Fibroblast of the conjunctiva (primary cell): ENCODE measurements around the gene TMEM86B.
"Not testable (repeated sequence)": the region's sequence is repeated elsewhere in the genome, so short reads cannot be mapped to it uniquely, and the experiment has no call there.

Experiments
- DNase-seq: peaks from one replicate; pipeline ENCODE4 v3.0.0-alpha.2; 2010; ENCODE audit warnings: low read depth

Gene TMEM86B

GRCh38 chr19:55220525-55220924 lies 8.0 kb downstream of the TMEM86B start:
- no peak for DNase-seq

GRCh38 chr19:55216461-55217198 lies 11.9 kb downstream of the TMEM86B start:
- peak; percentile 96 for DNase-seq

DNA sequence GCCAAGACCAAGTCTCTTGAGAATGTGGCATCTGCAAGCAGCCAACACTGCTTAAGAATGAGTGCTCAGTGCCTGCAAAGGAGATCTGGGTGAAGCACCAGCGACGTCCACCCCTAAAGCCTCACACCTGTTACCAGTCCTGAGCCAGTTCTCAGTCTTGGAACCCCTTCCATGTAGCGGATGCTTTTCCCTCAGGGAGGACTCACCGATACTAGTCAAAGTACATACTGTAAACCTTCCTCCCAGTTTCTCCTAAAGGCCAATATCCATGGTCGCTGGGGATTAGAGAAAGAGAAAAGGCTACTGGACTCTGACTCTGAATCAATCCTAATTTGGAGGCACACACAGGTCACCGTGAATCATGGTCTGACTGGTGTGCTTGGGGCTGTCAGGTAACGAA lies 15.0 kb downstream of the TMEM86B start:
- no peak for DNase-seq

DNA sequence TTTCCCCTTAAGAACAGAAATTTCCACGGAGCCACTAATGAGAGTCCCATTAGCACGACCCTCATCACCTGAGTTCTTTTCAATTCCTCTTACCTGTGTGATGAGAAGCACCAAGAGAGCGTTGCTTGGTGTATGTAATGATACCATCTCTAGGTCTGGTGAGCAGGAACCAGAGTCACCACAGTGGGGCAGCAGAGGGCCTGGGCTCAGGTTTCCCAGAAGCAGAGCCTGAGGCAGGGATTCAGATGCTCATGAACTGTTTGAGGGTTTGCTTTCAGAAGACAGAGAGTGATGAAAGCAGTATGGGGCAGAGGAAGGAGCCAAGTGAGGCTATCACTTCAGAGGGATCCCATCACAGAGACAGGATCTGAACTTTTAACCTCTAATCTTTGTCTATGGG lies 16.1 kb downstream of the TMEM86B start:
- DNase-seq: no peak

DNA sequence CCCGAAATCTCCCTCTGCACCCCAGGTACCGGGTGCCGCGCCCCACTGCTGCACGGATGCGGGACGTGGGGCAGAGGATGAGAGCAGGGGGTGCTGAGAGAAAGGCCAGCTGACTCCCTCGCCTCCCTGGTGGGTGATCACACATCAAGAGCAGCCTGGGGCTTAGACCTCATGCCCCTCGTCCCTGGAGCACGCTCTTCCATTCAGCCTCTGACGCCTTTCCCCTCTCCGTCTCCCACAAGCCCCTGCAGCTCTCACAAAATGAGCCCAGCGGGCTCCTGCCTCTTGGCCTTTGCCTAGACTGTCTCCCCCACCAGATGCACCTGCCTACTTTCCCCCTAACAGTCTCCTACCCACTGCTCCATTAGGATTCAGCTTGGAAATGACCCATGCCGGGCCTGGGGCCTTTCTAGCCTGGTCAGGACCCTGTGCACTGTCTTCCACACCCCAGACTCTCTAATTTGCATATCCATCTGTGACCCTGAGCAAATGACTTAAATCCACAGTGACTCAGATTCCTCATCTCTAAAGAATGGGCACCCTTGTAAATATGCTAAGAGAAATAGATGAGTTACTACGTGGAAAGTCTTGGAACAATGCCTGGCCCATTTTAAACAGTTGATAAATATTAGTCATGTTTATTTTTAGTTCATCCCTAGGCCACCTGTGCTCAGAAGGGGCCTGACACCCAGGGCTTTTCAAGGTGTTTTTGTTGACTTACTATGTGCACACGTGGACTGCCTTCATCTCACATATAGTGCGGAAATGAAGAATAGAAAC lies 18.7 kb downstream of the TMEM86B start:
- peak; percentile 61 for DNase-seq

GRCh38 chr19:55208880-55209692 lies 19.5 kb downstream of the TMEM86B start, which contains the start of gene PTPRH:
Gene PTPRH, minus strand, starts transcription at chr19:55209501. Its CDS starts 68 bp downstream, at chr19:55209433.
- no peak for DNase-seq

GRCh38 chr19:55206664-55207500 lies 21.7 kb downstream of the TMEM86B start:
- peak; percentile 74 for DNase-seq

DNA sequence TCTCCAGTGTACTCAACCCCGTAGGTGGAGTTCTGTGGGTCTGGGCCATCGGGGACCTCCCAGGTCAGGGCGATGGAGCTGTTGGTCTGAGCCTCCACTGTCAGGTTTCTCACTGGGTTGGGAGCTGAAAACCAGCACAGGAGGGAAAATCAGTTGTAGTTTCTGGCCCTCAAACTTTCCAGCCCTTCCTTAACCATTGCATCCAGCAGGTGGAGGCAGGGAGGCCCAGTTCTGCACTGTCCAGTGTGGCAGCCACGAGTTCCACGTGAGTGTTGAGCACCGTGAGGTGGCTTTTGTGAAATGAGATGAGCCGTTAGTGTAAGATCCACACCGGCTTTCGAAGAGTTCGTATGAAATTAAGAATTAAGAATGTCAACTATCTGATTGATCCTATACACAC lies 26.4 kb downstream of the TMEM86B start:
- DNase-seq: not testable (repeated sequence)

GRCh38 chr19:55199620-55200204 lies 28.9 kb downstream of the TMEM86B start:
- DNase-seq: no peak

- no peak for DNase-seq
Observed at GRCh38 chr19:55198651-55199050, 29.9 kb downstream of the TMEM86B start.

- no peak for DNase-seq
Observed at GRCh38 chr19:55197528-55197927, 31.0 kb downstream of the TMEM86B start.

DNA sequence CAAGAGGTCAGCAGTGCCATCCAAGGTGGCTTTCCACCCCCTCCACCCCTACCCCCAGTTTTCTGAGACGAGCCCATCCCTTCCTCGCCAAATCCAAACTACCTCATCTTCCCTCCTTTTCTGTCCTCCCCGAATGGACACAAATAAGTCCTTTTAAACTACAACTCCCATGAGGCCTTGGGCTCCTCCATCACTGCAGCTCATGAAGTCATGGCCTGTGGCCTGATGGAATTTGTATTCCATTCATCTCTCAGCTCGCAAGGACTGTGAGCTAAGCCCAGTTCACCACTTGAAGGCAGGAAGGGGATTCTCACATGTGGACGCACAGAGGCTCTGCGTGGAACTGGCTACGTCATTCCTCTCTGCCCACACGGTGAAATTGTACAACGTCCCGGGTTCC lies 31.8 kb downstream of the TMEM86B start:
- DNase-seq: no peak

DNA sequence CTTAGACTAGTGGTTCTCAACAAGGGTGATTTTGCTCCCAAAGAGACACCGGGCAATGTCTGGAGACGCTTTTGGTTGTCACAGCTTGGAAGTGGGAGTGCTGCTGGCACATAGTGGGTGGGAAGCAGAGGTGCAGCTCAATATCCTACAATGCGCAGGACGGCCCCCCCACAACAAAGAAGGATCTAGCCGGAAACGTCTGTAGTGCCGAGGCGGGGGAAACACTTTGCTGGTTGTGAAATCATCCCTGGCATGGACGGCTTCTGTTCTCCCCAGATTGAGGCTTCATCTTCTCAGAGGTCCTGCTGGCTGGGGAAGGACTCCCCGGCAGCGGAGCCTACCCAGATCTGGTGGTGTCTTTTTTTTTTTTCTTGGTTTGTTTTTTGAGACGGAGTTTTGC lies 35.1 kb downstream of the TMEM86B start:
- DNase-seq: no peak

DNA sequence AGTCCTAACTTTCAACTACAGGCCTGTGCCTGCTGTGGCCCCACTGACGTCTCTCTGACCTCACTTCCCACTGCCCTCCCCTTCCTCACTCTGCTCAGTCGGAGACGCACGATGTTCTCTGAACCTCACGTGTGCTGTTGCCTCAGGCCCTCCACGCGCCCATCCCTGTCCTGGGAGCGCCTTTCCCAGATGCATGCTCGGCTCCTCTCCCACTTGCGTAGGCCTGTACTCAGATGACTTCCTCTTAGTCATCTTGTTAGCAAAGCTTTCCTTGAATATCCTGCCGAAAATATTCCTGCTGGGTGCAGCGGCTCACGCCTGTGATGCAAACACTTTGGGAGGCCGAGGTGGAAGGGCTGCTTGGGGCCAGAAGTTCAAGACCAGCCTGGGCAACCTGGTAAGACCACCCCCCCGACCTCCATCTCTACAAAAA lies 39.1 kb downstream of the TMEM86B start:
- DNase-seq: peak; percentile 85

GRCh38 chr19:55188625-55189024 lies 39.9 kb downstream of the TMEM86B start:
- no peak for DNase-seq

DNA sequence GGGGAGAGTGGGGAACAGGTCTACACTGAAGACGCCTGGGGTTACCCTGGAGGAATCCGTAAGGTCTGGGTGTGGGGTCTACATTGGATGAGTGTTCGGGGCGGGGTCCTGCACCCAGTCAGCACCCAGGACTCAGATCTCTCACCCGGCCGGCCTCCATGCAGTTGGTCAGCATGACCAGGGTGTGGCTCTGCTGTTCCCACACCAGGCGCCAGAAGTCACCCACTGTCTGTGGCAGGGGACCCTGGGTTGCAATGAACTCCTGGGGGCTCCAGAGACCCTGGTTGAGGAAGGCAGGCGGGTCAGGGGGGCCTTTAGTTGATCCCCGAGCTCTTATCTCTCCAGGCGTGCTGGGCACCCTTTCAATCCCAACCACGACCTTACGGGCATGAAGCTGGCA lies 42.5 kb downstream of the TMEM86B start:
- no peak for DNase-seq

GRCh38 chr19:55181740-55182139 lies 46.8 kb downstream of the TMEM86B start:
- no peak for DNase-seq

- no peak for DNase-seq
Observed at GRCh38 chr19:55179606-55180484, 48.7 kb downstream of the TMEM86B start, which contains the start of gene SYT5. Gene SYT5, minus strand, starts transcription at chr19:55180289. Its CDS starts 1,248 bp downstream, at chr19:55179041.

DNA sequence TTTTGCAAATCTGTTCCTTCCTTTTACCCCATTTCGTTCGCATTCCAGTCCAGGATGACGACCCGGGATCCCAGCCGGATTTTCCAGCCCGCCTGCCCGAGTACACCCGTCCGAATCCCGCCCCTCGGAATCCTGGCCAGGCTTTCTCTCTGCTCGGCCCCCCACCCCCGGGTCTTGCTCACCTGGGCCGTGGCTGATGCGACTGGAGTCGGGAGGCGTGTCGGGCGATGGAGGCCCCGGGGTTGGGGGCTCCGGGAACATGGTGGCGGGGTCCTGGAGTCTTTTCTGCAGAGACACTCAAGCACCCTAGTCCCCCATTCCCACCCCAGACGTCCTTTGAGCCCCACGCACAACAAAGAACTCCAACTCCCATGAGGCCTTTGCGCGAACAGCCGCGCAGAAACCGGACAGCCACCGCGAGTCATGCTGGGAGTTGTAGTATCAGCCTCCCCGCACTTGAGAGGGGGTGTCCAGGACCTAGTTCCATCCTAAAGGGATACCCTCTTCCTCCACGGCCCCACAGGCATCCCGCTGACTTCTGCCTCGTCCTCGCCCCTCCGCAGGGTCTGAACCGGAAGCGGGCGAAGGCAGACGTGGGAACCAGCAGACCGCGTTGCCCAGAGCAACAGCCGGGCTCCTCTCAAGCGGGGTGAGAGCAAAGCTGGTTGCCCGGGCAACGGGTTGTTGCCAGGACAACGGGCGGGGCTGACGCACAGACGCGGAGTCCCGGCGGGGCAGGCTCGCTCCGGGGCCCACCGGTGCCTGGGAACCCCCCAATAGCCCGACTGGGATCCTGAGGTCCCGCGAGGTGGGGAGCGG lies 49.6 kb downstream of the TMEM86B start:
- DNase-seq: peak; percentile 61
